Esophagus squamous epithelium (tissue), 5 donors: ENCODE measurements around the gene GTF3C4. TPM values are rescaled to one million over a fixed set of nuclear protein-coding genes. Genes with fewer than 3 reads are reported as not detected.
A peak's percentile ranks its signal among the peaks of the same experiment; 100 is the strongest.

Source experiments
- DNase-seq: peaks from one replicate; lab custom pipeline; 2025; lab: John Stamatoyannopoulos, UW
- H3K27ac ChIP-seq, 4 donors: fragments of 200-600 bp; sonication (generic); one replicate each; pipeline ENCODE4 v1.5.1; 2016 to 2019; ENCODE audit warnings: mild to moderate bottlenecking in 1 of 4
- H3K27me3 ChIP-seq, 4 donors: fragments of 200-600 bp; sonication (generic); 1 replicate in 3 of 4; 2 replicates in 1 of 4; pipeline versions ENCODE4 v1.5.1 to v1.6.0; 2017 to 2021; ENCODE audit warnings: antibody characterized with exemption in 1 of 4
- H3K36me3 ChIP-seq, 3 donors: fragments of 200-600 bp; sonication (generic); one replicate each; pipeline ENCODE4 v1.5.1; 2016 to 2019
- H3K4me1 ChIP-seq, 3 donors: fragments of 200-600 bp; sonication (generic); one replicate each; pipeline ENCODE4 v1.5.1; 2017 to 2019
- H3K4me3 ChIP-seq, 4 donors: fragments of 200-600 bp; sonication (generic); 1 replicate in 3 of 4; 2 replicates in 1 of 4; pipeline ENCODE4 v1.5.1; 2016 to 2019; ENCODE audit warnings: mild to moderate bottlenecking in 2 of 4, moderate library complexity in 1 of 4
- H3K9me3 ChIP-seq, 3 donors: fragments of 200-600 bp; sonication (generic); one replicate each; pipeline ENCODE4 v1.5.1; 2016 to 2019
- POLR2A ChIP-seq, 4 donors: fragments of 450-650 bp; IDR thresholded peaks; one replicate each; pipeline ENCODE4 v1.6.1; 2017; ENCODE audit warnings: antibody characterized with exemption in 4 of 4, mild to moderate bottlenecking in 4 of 4, moderate library complexity in 3 of 4
- WGBS, 2 donors: methylation state at CpG; one replicate each; pipeline ENCODE4 v1.1.5; 2018; 5-methylcytosine and 5-hydroxymethylcytosine counted together
- intact Hi-C: fragments of 100-400 bp; cut with DNase I; formaldehyde crosslinking; loops from one replicate; pipeline ENCODE4 v1.15.0; 2022
- total RNA-seq, 4 donors: library from RNA; depleted of rRNA; stranded (reverse); fragments of >200 nt; gene quantifications; one replicate each; pipeline ENCODE4 v1.1.0, GENCODE V29; 2016
- TF ChIP-seq, protein P1 (sequence below), 6 experiments: fragments of 450-650 bp in 4 of 6; fragments of 200-600 bp in 2 of 6; sonication (generic) in 2 of 6; IDR thresholded peaks; one replicate each; pipeline ENCODE4 v1.5.1; 2016 to 2019; ENCODE audit warnings: antibody characterized with exemption in 6 of 6, mild to moderate bottlenecking in 4 of 6, moderate library complexity in 4 of 6
- donor health status: DM: yes; HTN: yes; CAD: no.

GTF3C4 gene, protein sequence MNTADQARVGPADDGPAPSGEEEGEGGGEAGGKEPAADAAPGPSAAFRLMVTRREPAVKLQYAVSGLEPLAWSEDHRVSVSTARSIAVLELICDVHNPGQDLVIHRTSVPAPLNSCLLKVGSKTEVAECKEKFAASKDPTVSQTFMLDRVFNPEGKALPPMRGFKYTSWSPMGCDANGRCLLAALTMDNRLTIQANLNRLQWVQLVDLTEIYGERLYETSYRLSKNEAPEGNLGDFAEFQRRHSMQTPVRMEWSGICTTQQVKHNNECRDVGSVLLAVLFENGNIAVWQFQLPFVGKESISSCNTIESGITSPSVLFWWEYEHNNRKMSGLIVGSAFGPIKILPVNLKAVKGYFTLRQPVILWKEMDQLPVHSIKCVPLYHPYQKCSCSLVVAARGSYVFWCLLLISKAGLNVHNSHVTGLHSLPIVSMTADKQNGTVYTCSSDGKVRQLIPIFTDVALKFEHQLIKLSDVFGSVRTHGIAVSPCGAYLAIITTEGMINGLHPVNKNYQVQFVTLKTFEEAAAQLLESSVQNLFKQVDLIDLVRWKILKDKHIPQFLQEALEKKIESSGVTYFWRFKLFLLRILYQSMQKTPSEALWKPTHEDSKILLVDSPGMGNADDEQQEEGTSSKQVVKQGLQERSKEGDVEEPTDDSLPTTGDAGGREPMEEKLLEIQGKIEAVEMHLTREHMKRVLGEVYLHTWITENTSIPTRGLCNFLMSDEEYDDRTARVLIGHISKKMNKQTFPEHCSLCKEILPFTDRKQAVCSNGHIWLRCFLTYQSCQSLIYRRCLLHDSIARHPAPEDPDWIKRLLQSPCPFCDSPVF
- total RNA-seq, result 10 to 100 TPM in 3 of 4 donors, 1 to 10 TPM in 1; 9.7 to 14.3 (median 11.3) TPM

DNA sequence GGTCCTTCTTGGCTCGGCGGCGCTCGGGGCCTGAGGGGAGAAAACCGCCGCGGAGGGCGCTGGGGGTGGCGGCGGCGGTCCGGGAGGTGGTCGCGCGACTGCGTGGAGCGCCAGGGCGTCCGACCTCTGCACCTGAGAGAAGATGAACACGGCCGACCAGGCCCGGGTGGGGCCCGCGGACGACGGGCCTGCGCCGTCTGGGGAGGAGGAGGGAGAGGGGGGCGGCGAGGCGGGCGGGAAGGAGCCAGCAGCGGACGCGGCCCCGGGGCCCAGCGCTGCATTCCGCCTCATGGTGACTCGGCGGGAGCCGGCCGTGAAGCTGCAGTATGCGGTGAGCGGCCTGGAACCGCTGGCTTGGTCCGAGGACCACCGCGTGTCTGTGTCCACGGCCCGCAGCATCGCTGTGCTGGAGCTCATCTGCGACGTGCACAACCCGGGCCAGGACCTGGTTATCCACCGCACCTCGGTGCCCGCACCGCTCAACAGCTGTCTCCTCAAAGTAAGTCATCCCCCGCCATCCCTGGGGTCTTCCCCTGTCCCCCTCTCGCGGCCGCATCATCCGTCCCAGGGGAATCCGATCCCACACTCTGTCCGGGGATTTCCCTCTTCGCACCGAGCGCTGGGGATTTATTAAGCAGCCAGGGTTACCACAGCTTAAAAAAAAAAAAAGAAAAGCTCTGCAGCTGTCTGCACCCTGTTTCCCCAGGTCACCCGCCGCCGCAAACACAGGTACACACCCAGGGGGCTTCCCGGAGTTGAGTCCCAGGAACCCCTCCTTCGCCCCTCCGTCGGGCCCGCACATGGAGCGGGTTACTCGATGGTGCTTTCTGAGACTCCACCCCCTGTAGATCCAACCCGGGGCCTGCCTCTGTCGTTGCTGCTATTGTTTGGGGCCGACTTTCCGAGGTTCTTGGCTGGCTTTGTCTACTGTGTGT, at the start of gene GTF3C4:
GTF3C4 (plus strand) TSS at position 8 of the 935 bp plus-strand sequence; CDS start at position 143, 135 bp downstream.
- peak within 1 kb of the TSS; percentile 94 to 99 (median 98) for H3K27ac ChIP-seq
- H3K27me3 ChIP-seq, result no peaks in the 10 kb centered on the region
- H3K36me3 ChIP-seq, result peaks cover 0 to 4% (median 0%) of the 10 kb centered on the region in 3 donors
- peaks cover 21 to 68% (median 26%) of the 10 kb centered on the region in 3 donors for H3K4me1 ChIP-seq
- intact Hi-C loops, result loop anchor here (10.0 kb wide), 1 partner anchor 124 kb away; no protein-coding TSS in a partner anchor
- TF ChIP-seq, protein P1, sequence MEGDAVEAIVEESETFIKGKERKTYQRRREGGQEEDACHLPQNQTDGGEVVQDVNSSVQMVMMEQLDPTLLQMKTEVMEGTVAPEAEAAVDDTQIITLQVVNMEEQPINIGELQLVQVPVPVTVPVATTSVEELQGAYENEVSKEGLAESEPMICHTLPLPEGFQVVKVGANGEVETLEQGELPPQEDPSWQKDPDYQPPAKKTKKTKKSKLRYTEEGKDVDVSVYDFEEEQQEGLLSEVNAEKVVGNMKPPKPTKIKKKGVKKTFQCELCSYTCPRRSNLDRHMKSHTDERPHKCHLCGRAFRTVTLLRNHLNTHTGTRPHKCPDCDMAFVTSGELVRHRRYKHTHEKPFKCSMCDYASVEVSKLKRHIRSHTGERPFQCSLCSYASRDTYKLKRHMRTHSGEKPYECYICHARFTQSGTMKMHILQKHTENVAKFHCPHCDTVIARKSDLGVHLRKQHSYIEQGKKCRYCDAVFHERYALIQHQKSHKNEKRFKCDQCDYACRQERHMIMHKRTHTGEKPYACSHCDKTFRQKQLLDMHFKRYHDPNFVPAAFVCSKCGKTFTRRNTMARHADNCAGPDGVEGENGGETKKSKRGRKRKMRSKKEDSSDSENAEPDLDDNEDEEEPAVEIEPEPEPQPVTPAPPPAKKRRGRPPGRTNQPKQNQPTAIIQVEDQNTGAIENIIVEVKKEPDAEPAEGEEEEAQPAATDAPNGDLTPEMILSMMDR (IDR thresholded peaks at IDR 0.05), result no peak
- no peak for TF ChIP-seq POLR2A (IDR thresholded peaks at IDR 0.05)
- H3K4me3 ChIP-seq, result peak within 1 kb of the TSS; percentile 89 to 99 (median 94)
- DNase-seq, result no peak
- no peaks in the 10 kb centered on the region for H3K9me3 ChIP-seq
- 0% methylated on average over 8 to 12 of the region's 82 CpGs for WGBS, 2 donors

DNA sequence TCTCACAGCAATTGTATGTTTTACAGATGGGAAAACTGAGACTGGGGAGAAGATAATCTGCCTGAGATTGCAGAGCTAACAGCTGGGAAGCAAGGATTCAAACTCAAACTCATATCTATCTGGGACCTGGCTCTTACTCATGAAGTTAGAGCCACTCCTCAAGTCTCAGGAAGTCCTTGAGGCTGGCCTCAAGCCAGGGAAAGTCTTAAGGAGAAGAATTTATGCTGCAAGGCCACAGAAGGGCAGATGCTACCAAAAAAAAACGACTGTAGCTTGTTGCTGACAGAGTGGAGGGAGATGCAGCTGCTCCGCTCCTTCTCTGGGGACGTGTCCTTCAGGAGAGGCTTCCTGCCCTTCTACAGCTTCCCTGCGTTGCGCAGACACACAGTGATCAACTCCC, 48.1 kb upstream of the GTF3C4 start:
- no peak overlapping the region for H3K4me3 ChIP-seq
- no peaks in the 10 kb centered on the region for H3K4me1 ChIP-seq
- peaks cover 4 to 96% (median 13%) of the 10 kb centered on the region in 3 donors for H3K36me3 ChIP-seq
- DNase-seq, result no peak
- H3K9me3 ChIP-seq, result no peaks in the 10 kb centered on the region
- WGBS, 2 donors, result 62 to 74% methylated on average over 5 of the region's 5 CpGs
- intact Hi-C loops, result no loop called here
- H3K27ac ChIP-seq, result no peak overlapping the region
- H3K27me3 ChIP-seq, result no peaks in the 10 kb centered on the region
- no peak for TF ChIP-seq POLR2A (IDR thresholded peaks at IDR 0.05)

DNA sequence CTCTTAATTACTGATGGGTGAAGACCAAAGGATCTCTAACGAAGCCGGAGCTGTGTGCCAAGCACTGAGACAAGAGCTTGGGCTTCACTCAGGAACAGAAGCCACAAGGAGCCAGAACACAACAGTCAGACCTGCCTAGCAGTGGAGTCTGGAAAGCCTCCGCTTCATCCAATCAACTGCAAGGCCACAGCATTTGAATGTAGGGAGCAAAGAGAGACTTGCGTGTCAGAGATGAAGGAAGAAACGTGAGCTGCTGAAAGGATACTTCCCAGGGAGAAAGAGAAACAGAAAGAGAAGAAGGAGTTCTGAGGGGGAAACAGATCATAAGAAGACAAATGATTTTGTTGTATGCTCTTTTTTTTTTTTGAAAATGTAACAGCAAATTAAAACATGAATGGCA, 44.0 kb upstream of the GTF3C4 start:
- TF ChIP-seq POLR2A (IDR thresholded peaks at IDR 0.05), result no peak
- TF ChIP-seq, protein P1 (IDR thresholded peaks at IDR 0.05), result no peak
- DNase-seq, result no peak
- H3K9me3 ChIP-seq, result no peaks in the 10 kb centered on the region
- no peak overlapping the region for H3K4me3 ChIP-seq
- no peaks in the 10 kb centered on the region for H3K27me3 ChIP-seq
- H3K36me3 ChIP-seq, result peaks cover 0 to 97% (median 17%) of the 10 kb centered on the region in 3 donors
- intact Hi-C loops, result no loop called here
- WGBS, 2 donors, result 79 to 80% methylated on average over 4 of the region's 5 CpGs
- H3K27ac ChIP-seq, result no peak overlapping the region
- no peaks in the 10 kb centered on the region for H3K4me1 ChIP-seq

DNA sequence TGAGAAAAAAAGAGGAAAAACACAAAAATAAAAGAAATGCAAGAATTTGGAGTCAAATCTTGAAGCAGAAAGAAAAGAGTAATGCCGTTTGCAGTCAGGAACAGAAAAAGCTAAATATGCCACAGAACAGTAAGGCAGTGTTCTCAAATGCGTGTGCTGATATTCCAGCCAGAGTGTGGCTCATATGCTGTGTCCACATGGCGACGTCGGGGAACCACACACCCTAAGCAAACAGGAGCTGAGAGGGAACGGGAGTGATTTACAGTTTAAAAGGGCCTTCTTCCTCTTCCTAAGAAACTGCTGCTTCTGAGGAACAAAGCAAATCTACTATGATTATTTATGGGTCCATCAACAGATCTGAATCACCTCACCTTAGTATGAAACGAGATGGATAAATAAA, 43.2 kb upstream of the GTF3C4 start:
- 70 to 89% methylated on average over 7 of the region's 7 CpGs for WGBS, 2 donors
- TF ChIP-seq, protein P1 (IDR thresholded peaks at IDR 0.05), result no peak
- TF ChIP-seq POLR2A (IDR thresholded peaks at IDR 0.05), result no peak
- H3K9me3 ChIP-seq, result no peaks in the 10 kb centered on the region
- H3K27me3 ChIP-seq, result no peaks in the 10 kb centered on the region
- no peak overlapping the region for H3K4me3 ChIP-seq
- H3K27ac ChIP-seq, result no peak overlapping the region
- H3K36me3 ChIP-seq, result peaks cover 0 to 95% (median 17%) of the 10 kb centered on the region in 3 donors
- intact Hi-C loops, result no loop called here
- no peak for DNase-seq
- H3K4me1 ChIP-seq, result no peaks in the 10 kb centered on the region

DNA sequence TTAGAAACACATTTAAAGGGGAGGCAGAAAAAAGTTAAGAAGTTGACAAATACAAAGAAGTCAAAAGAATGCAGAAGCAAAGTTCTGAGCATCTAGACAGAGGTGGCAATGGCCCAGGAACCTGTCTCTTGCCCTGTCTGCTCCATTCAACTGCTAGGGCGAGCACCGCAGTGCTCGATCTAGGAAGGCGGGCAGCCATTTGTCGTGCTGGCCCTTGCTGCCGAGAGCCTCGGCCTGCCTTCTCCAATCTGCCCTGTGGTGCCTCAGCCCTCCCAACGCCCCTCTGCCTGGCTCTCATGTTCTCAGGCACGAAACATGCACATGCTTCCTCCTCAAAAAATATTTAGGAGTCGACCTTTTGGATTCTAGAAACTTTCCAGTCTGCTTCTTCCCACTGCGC, 42.7 kb upstream of the GTF3C4 start:
- intact Hi-C loops, result no loop called here
- no peak overlapping the region for H3K27ac ChIP-seq
- TF ChIP-seq, protein P1 (IDR thresholded peaks at IDR 0.05), result no peak
- TF ChIP-seq POLR2A (IDR thresholded peaks at IDR 0.05), result no peak
- no peaks in the 10 kb centered on the region for H3K27me3 ChIP-seq
- no peak for DNase-seq
- peaks cover 0 to 90% (median 17%) of the 10 kb centered on the region in 3 donors for H3K36me3 ChIP-seq
- no peaks in the 10 kb centered on the region for H3K9me3 ChIP-seq
- H3K4me3 ChIP-seq, result no peak overlapping the region
- 90 to 95% methylated on average over 11 of the region's 11 CpGs for WGBS, 2 donors
- no peaks in the 10 kb centered on the region for H3K4me1 ChIP-seq
